ENCODE results near the gene DPYSL5. TPM values are rescaled to one million over a fixed set of nuclear protein-coding genes. Genes with fewer than 3 reads are reported as not detected.
A peak's percentile ranks its signal among the peaks of the same experiment; 100 is the strongest.

The DPYSL5 gene
- total and polyA plus RNA-seq, 12 donors: 0.34 to 1.6 (median 0.82) TPM; not detected in 4

- WGBS, 4 donors: 92 to 95% (median 94%) methylated on average over 2 of the region's 2 CpGs
- H3K36me3 ChIP-seq (replicated peaks in 1 of 2): no peaks in the 10 kb centered on the region
- intact Hi-C loops (cut with DNase I): no loop called here
- H3K4me3 ChIP-seq: no peak overlapping the region
- no peaks in the 10 kb centered on the region for H3K9me3 ChIP-seq (replicated peaks in 1 of 3)
- TF ChIP-seq POLR2A (IDR thresholded peaks at IDR 0.05) (no peak), CTCF (IDR thresholded peaks at IDR 0.05) (no peak)
- H3K27ac ChIP-seq: no peak overlapping the region
- peak in 1 of 7 donors; percentile 35 for DNase-seq
- no peaks in the 10 kb centered on the region for H3K27me3 ChIP-seq
- H3K4me1 ChIP-seq (replicated peaks in 1 of 2): no peaks in the 10 kb centered on the region
Observed at GRCh38 chr2:26980971-26981370, 133.0 kb downstream of the DPYSL5 start.

GRCh38 chr2:26982102-26982742 is 134.3 kb downstream of the DPYSL5 start:
- Histone ChIP-seq H3K4me3 (no peak overlapping the region), H3K36me3 (replicated peaks in 1 of 2) (no peaks in the 10 kb centered on the region), H3K4me1 (replicated peaks in 1 of 2) (no peaks in the 10 kb centered on the region), H3K27ac (peak overlapping the region in 1 of 5 donors; percentile 4), H3K9me3 (replicated peaks in 1 of 3) (no peaks in the 10 kb centered on the region), H3K27me3 (no peaks in the 10 kb centered on the region)
- intact Hi-C loops (cut with DNase I): no loop called here
- peak; percentile 57 to 94 (median 86) for DNase-seq
- TF ChIP-seq CTCF (IDR thresholded peaks at IDR 0.05) (peak; percentile 17 to 61 (median 51)), POLR2A (IDR thresholded peaks at IDR 0.05) (no peak)
- WGBS, 4 donors: 23 to 46% (median 34%) methylated on average over 2 of the region's 2 CpGs

GRCh38 chr2:26983746-26984145 is 135.8 kb downstream of the DPYSL5 start:
- 76 to 85% (median 77%) methylated on average over 3 of the region's 3 CpGs for WGBS, 4 donors
- no peak overlapping the region for H3K4me3 ChIP-seq
- intact Hi-C loops (cut with DNase I): no loop called here
- no peak overlapping the region for H3K27ac ChIP-seq
- no peaks in the 10 kb centered on the region for H3K4me1 ChIP-seq (replicated peaks in 1 of 2)
- no peaks in the 10 kb centered on the region for H3K36me3 ChIP-seq (replicated peaks in 1 of 2)
- no peaks in the 10 kb centered on the region for H3K27me3 ChIP-seq
- no peaks in the 10 kb centered on the region for H3K9me3 ChIP-seq (replicated peaks in 1 of 3)
- TF ChIP-seq POLR2A (IDR thresholded peaks at IDR 0.05) (no peak), CTCF (IDR thresholded peaks at IDR 0.05) (no peak)
- DNase-seq: no peak

- 88 to 97% (median 93%) methylated on average over 4 of the region's 4 CpGs for WGBS, 4 donors
- TF ChIP-seq CTCF (IDR thresholded peaks at IDR 0.05) (no peak), POLR2A (IDR thresholded peaks at IDR 0.05) (no peak)
- intact Hi-C loops (cut with DNase I): no loop called here
- no peak for DNase-seq
- no peak overlapping the region for H3K4me3 ChIP-seq
- no peaks in the 10 kb centered on the region for H3K36me3 ChIP-seq (replicated peaks in 1 of 2)
- H3K27ac ChIP-seq: no peak overlapping the region
- H3K9me3 ChIP-seq (replicated peaks in 1 of 3): no peaks in the 10 kb centered on the region
- no peaks in the 10 kb centered on the region for H3K27me3 ChIP-seq
- H3K4me1 ChIP-seq (replicated peaks in 1 of 2): no peaks in the 10 kb centered on the region
Observed at GRCh38 chr2:26985807-26986206, 137.9 kb downstream of the DPYSL5 start.

Measured in adrenal gland (tissue), 12 donors.